Loucy (cell line): ENCODE data around the gene CRTC1.

Experiments
- H2AFZ ChIP-seq: fragments of 200-600 bp; sonication (generic); 2 replicates; pipeline ENCODE4 v1.6.0; 2016; ENCODE audit warnings: antibody characterized with exemption, mild to moderate bottlenecking, low read length, moderate library complexity
- H3F3A ChIP-seq: fragments of 200-600 bp; 2 replicates; pipeline ENCODE4 v1.6.0; 2016; ENCODE audit warnings: antibody characterized with exemption, low read depth, mild to moderate bottlenecking
- H3K27me3 ChIP-seq: fragments of 200-600 bp; sonication (generic); 2 replicates; pipeline ENCODE4 v1.6.1; 2014; ENCODE audit warnings: low read length, mild to moderate bottlenecking; ENCODE audit not compliant: insufficient read depth, poor library complexity, severe bottlenecking
- H3K36me3 ChIP-seq: fragments of 200-600 bp; sonication (generic); 2 replicates; pipeline ENCODE4 v1.6.1; 2016; ENCODE audit warnings: low read length; ENCODE audit not compliant: insufficient read depth
- H3K4me1 ChIP-seq: fragments of 200-600 bp; sonication (generic); 2 replicates; pipeline ENCODE4 v1.5.1; 2014; ENCODE audit warnings: low read length, mild to moderate bottlenecking; ENCODE audit not compliant: insufficient read depth, poor library complexity, severe bottlenecking
- H3K4me2 ChIP-seq: fragments of 200-600 bp; sonication (generic); 2 replicates; pipeline ENCODE4 v1.6.0; 2014; ENCODE audit warnings: antibody characterized with exemption, low read length, low read depth, mild to moderate bottlenecking; ENCODE audit not compliant: poor library complexity, severe bottlenecking
- H3K4me3 ChIP-seq: fragments of 200-600 bp; sonication (generic); 2 replicates; pipeline ENCODE4 v1.5.1; 2014; ENCODE audit warnings: low read length, mild to moderate bottlenecking, mixed read lengths; ENCODE audit not compliant: poor library complexity, severe bottlenecking
- H3K79me2 ChIP-seq: fragments of 200-600 bp; sonication (generic); 2 replicates; pipeline ENCODE4 v1.6.1; 2014; ENCODE audit warnings: low read length; ENCODE audit not compliant: insufficient read depth
- H3K9ac ChIP-seq: fragments of 200-600 bp; sonication (generic); 2 replicates; pipeline ENCODE4 v1.6.0; 2014; ENCODE audit warnings: mild to moderate bottlenecking, low read depth, low read length, moderate library complexity; ENCODE audit not compliant: poor library complexity, severe bottlenecking
- H3K9me2 ChIP-seq: fragments of 200-600 bp; sonication (generic); replicated peaks from 2 replicates; pipeline ENCODE4 v1.6.1; 2016; ENCODE audit warnings: low read depth, low read length, mixed read lengths
- H3K9me3 ChIP-seq: fragments of 200-600 bp; sonication (generic); 2 replicates; pipeline ENCODE4 v1.6.1; 2014; ENCODE audit warnings: mild to moderate bottlenecking, antibody characterized with exemption, low read length, low read depth; ENCODE audit not compliant: insufficient read depth
- H4K20me1 ChIP-seq: fragments of 200-600 bp; sonication (generic); 2 replicates; pipeline ENCODE4 v1.6.0; 2014; ENCODE audit warnings: antibody characterized with exemption, low read length, mild to moderate bottlenecking; ENCODE audit not compliant: insufficient read depth, poor library complexity, severe bottlenecking
- EZH2phosphoT487 ChIP-seq: fragments of 200-600 bp; IDR thresholded peaks from 2 replicates; pipeline ENCODE4 v1.6.1; 2018; ENCODE audit warnings: antibody characterized with exemption, mild to moderate bottlenecking, moderate library complexity, borderline replicate concordance
- TF ChIP-seq, protein P1 (sequence below): fragments of 200-600 bp; sonication (generic); conservative IDR thresholded peaks from 2 replicates; pipeline ENCODE4 v1.5.1; 2014; ENCODE audit warnings: mild to moderate bottlenecking, antibody characterized with exemption, low read length

Gene CRTC1

GRCh38 chr19:18668252-18668631 is 15.2 kb upstream of the CRTC1 start:
- H3F3A ChIP-seq: no peaks in the 10 kb centered on the region
- no peaks in the 10 kb centered on the region for H3K27me3 ChIP-seq
- no peaks in the 10 kb centered on the region for H3K4me1 ChIP-seq
- H2AFZ ChIP-seq: no peak overlapping the region
- no peaks in the 10 kb centered on the region for H4K20me1 ChIP-seq
- no peak overlapping the region for H3K9ac ChIP-seq
- TF ChIP-seq EZH2phosphoT487: no peak
- TF ChIP-seq, protein P1, sequence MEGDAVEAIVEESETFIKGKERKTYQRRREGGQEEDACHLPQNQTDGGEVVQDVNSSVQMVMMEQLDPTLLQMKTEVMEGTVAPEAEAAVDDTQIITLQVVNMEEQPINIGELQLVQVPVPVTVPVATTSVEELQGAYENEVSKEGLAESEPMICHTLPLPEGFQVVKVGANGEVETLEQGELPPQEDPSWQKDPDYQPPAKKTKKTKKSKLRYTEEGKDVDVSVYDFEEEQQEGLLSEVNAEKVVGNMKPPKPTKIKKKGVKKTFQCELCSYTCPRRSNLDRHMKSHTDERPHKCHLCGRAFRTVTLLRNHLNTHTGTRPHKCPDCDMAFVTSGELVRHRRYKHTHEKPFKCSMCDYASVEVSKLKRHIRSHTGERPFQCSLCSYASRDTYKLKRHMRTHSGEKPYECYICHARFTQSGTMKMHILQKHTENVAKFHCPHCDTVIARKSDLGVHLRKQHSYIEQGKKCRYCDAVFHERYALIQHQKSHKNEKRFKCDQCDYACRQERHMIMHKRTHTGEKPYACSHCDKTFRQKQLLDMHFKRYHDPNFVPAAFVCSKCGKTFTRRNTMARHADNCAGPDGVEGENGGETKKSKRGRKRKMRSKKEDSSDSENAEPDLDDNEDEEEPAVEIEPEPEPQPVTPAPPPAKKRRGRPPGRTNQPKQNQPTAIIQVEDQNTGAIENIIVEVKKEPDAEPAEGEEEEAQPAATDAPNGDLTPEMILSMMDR: no peak
- H3K4me2 ChIP-seq: no peak overlapping the region
- H3K36me3 ChIP-seq: peaks cover 25% of the 10 kb centered on the region; the same call in 1 of the 2 replicates
- no peaks in the 10 kb centered on the region for H3K9me3 ChIP-seq
- H3K9me2 ChIP-seq: no peaks in the 10 kb centered on the region
- H3K79me2 ChIP-seq: no peaks in the 10 kb centered on the region
- no peak overlapping the region for H3K4me3 ChIP-seq

GRCh38 chr19:18668744-18669523 is 14.5 kb upstream of the CRTC1 start:
- H4K20me1 ChIP-seq: no peaks in the 10 kb centered on the region

GRCh38 chr19:18669524-18669817 is 14.0 kb upstream of the CRTC1 start:
- H3K9ac ChIP-seq: no peak overlapping the region
- H3K9me2 ChIP-seq: no peaks in the 10 kb centered on the region
- no peak overlapping the region for H3K4me2 ChIP-seq
- no peaks in the 10 kb centered on the region for H3K79me2 ChIP-seq
- no peaks in the 10 kb centered on the region for H3K27me3 ChIP-seq
- H3K9me3 ChIP-seq: no peaks in the 10 kb centered on the region
- H2AFZ ChIP-seq: no peak overlapping the region
- no peak overlapping the region for H3K4me3 ChIP-seq
- no peaks in the 10 kb centered on the region for H3K4me1 ChIP-seq
- TF ChIP-seq, protein P1: no peak
- no peak for TF ChIP-seq EZH2phosphoT487
- peaks cover 25% of the 10 kb centered on the region; the same call in 1 of the 2 replicates for H3K36me3 ChIP-seq
- no peaks in the 10 kb centered on the region for H3F3A ChIP-seq
- no peaks in the 10 kb centered on the region for H4K20me1 ChIP-seq

More at GRCh38 chr19:18668744-18669523, 14.5 kb upstream of the CRTC1 start:
- Histone ChIP-seq H3K9me2 (no peaks in the 10 kb centered on the region), H2AFZ (no peak overlapping the region), H3K9ac (no peak overlapping the region), H3K27me3 (no peaks in the 10 kb centered on the region), H3K4me1 (no peaks in the 10 kb centered on the region), H3K9me3 (no peaks in the 10 kb centered on the region), H3F3A (no peaks in the 10 kb centered on the region), H3K4me3 (no peak overlapping the region), H3K36me3 (peaks cover 25% of the 10 kb centered on the region; the same call in 1 of the 2 replicates), H3K79me2 (no peaks in the 10 kb centered on the region), H3K4me2 (no peak overlapping the region)
- TF ChIP-seq EZH2phosphoT487: no peak
- TF ChIP-seq, protein P1: no peak
